ENCODE results near the gene KRTAP12-1.

KRTAP12-1 gene, protein sequence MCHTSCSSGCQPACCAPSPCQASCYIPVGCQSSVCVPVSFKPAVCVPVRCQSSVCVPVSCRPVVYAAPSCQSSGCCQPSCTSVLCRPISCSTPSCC

DNA sequence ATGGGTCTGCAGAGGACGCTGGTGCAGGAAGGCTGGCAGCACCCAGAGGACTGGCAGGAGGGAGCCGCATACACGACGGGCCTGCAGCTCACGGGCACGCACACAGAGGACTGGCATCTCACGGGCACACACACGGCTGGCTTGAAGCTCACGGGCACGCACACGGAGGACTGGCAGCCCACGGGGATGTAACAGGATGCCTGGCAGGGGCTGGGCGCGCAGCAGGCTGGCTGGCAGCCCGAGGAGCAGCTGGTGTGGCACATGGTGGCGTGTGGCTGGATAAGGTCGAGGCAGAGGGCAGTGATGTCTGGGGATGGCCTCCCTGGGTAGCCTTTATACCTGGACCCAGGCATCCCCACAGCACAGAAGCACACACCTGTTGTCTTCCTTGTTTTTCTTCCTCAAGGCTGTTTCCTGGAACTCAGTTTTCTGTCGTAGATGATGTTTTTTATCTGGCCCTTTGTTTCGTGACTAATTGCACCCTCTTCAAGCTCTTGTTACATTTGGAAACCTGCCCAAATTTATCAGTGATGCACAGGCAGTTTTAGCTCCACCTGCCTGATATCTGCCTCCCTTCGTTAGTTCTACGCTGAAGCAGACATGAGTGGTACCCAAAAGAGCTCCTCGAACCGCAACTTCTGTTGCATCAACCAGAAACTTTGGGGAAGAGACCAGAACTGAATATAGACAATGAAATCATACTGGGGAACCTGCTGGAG, at the start of gene KRTAP12-1:
KRTAP12-1 (minus strand) TSS at position 303 of the 719 bp plus-strand sequence; CDS start at position 263, 40 bp downstream.
- DNase-seq (ENCODE audit: low read depth in 2 of 2): no peak

DNA sequence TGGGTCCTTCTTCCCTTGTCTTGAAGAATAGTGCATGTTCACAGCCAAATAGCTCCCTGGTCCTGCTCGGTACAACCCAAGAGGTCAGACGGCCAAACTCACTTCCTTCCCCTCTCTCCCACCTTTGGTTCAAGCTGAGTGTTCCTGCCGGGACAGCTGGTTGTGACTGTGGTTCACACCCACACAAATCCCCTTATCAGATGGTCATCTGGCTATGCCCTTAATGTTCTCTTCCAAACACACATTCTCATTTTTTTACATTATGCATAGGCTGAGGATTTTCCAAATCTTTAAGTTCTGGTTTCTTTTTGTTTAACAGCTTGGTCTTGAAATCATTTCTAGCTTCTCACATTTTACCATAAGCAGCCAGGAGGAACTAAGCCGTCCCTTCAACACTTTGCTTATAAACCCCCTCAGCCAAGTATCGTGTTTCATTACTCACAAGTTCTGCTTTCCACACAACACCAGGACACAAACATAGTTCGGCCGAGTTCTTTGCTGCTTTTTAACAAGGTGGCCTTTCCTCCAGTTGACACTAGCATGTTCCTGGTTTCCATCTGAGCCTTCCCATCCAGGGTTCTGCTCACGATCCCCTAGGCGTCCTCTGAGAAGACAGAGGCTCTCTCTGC, 49.1 kb upstream of the KRTAP12-1 start:
- no peak for DNase-seq (ENCODE audit: low read depth in 2 of 2)

DNA sequence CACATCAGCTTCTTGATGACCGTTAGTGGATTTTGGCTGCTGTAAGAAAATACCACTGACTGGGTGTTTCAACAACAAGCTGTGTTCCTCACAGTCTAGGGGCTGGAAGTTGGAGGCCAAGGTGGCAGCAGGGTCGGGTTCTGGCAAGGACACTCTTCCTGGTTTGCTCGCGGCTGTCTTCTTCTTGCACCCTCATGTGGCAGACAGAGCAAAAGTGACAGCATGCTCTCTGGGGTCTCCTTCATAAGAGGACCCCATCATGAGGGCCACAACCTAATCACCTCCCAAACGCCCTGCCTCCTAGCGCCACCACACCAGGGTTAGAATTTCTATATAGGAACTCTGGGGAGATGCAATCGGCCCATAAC, 48.0 kb upstream of the KRTAP12-1 start:
- no peak for DNase-seq (ENCODE audit: low read depth in 2 of 2)

DNA sequence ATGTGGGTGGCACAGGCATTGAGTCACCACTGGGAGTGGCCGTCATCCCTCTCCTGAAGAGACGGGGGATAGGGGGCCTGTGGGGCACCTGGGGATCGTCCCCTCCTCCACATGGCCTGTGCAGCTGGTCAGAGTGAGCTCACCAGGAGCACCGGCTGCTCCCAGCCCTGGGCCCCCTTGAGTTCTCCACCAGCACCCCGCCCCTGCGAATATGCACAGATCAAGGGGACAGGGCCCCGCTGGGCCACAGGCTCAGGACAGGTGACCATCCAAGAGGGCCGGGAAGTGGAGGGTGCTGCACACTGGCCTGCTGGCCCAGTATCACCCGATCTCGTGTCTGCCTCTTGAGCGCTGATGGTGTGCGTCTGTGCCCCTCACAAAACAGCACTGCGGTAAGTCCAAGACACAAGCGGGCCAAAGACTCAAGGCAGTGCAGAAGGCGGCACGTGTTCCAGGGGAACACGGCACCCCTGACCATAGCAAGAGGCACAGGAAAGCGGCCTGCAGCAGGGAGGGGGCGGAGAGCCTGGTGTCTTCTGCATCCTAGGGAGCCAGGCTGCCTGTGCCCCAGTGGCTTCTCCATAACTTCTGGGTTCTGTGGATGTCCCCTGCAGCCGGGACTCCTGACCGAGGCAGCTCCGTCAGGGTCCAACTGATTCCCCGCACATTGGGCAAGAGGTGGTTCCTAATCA, 47.5 kb upstream of the KRTAP12-1 start:
- DNase-seq (ENCODE audit: low read depth in 2 of 2): no peak

DNA sequence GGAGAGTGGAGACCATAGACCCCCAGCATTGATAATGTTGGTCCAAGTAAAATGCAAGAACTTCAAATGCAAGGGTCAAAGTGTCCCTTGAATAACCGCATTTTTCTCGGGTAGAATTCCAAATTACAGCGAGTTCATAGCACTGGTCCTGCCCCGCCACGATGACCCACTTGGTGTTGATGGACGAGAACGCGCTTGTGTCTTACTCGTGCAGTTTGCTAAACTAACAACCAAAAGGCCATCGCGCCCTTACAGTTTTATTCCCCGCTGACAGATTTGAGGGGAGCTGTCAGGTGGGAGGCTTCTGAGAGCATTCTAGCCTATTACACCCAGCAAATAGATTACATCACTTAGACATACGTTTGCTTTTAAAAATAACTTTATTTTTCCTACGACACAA, 46.8 kb upstream of the KRTAP12-1 start:
- no peak for DNase-seq (ENCODE audit: low read depth in 2 of 2)

DNA sequence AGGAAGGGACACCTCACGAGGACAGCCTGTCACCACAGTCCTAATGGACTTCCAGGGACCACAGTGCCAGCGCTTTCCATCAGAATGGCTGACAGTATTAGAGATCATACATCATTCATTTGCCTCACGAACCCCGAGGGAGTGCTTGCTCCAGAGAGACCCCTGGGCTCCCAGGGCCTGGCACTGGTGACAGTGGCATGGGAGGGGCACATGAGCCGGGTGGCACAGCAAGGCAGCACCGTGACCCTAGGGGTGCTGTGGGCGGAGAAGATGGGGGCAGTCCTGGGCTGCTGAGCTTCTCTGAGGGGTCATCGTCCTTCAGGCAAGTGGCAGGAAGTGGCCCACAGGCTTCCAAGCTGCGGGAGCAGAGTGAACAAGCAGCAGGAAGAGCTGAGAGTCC, 45.8 kb upstream of the KRTAP12-1 start:
- no peak for DNase-seq (ENCODE audit: low read depth in 2 of 2)

DNA sequence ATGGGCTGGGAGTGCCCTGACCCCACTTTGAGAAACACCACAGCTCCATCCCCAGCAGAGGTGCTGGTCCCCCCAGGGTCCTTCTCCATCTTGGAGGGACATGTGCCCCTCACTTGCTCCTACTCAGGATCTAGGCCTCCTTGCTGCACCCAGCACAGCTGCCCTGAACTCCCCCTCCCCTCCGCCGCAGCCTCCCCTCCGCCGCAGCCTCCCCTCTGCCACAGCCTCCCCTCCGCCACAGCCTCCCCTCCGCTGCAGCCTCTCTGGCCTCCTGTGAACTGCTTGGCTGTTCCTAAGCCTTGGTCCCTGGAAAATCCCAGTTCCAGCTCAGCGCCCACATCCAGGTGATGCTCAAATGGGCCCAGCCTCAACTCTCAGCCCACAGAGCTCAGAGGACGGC, 45.4 kb upstream of the KRTAP12-1 start:
- DNase-seq (ENCODE audit: low read depth in 2 of 2): no peak

DNA sequence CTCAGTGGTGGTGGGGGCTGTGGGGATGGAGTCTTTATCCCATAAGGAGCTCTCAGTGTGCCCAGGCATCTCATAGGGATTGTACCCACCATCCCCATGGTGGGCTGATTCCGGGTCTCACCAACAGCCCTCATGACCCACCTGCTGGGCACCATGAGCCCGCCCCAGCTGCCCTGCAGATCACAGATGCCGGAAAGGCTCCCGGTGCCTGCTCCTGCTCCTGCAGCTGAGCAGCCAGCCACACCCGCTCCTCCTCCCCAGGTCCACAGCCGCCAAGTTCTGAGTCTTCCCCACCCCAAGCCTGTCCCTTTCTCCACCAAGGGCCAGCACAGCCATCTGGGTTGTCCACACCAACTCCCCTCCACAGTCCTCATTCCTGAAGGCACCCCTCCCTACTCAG, 44.9 kb upstream of the KRTAP12-1 start:
- DNase-seq (ENCODE audit: low read depth in 2 of 2): no peak

DNA sequence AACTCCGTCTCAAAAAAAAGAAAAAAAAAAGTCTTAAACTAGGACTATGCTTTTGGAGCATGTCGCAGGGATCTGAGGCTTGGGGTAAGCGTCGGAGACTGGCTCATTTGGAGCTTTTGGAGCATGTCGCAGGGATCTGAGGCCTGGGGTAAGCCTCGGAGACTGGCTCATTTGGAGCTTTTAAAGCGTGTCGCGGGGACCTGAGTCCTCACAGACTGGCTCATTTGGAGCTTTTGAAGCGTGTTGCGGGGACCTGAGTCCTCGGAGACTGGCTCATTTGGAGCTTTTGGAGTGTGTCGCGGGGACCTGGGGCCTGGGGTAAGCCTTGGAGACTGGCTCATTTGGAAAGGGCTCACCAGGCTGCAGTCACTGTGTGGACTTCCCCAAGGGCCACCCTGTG, 43.0 kb upstream of the KRTAP12-1 start:
- no peak for DNase-seq (ENCODE audit: low read depth in 2 of 2)

DNA sequence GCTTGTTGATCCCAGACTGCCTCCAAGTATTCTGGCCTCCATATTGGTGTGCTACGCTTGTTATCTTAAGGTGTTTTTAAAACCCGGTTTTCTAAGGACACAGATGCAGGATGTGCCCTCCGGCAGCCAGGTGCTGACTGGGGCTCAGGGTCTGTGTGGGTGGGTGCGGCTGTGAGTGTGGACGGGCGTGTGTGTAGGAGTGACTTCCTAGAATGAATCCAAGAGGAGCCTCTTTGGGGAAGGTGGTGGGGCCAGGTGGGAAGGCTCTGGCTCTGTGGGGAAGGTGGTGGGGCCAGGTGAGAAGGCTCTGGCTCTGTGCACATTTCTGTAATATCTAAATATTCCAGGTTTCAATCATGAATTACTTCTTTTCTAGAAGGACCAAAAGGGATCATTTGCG, 42.2 kb upstream of the KRTAP12-1 start:
- DNase-seq (ENCODE audit: low read depth in 2 of 2): no peak

DNA sequence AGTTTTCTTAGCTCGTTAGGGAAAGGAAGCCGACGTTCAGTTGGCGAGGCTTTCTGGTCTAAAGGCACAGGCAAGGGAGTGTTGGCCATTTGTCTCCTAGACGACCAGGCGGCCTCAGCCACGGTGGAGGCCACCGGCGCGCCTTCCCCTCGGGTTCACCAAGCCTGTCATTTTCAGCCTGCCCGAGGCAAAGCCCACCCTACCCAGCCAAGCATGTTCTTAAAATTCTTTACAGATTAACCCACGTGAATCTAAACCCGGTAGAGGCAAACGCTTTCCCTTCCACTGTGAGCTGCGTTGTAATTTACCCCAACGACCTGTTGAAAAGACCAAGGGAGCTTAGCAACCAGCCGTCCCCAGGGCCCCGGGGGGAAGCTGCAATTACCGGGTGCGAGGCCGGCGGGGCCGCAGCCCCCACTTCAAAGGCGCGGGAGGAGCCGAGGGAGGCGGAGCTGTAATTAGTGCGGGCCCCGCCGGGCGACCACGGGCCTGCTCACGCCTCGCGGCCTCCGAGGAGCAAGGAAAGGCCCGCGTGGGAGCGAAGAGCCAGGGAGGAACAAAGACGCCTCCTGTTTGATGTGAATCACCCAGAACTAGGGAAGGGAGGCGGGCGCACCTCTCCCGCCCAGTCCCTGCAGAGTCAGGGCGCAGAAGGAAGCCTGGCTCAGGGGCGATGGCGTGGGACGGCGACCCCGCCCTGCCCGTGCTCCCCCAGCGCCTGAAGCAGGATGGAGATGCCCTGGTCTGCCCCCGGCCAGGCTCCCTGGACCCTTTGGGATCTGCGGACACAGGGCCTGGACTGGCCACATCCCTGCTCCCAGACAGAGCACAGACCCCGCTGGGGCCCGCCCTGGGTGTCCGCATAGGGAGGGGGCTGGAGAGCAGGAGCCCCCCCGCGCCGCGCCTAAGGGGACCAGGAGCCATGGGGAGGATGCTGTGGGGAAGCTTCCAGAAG, 41.5 kb upstream of the KRTAP12-1 start:
- no peak for DNase-seq (ENCODE audit: low read depth in 2 of 2)

DNA sequence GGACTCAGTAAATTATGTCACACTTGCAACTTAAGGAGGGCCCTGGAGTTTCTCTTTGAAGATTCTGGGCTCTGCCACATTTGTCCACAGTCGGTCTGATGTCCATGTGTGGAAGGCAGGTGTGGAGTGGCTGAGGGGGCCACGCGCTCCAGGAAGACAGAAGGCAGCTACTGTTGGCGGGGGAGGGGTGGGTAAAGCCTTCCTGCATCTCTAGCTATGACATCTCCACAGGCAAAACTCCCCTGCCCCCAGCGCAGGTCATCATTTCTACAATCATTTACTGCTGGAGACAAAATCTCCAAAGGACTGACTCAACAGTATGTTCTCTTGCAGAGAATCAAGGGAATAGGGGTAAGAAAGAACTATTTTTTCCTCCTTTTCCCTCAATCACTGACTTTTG, 40.8 kb upstream of the KRTAP12-1 start:
- DNase-seq (ENCODE audit: low read depth in 2 of 2): no peak

DNA sequence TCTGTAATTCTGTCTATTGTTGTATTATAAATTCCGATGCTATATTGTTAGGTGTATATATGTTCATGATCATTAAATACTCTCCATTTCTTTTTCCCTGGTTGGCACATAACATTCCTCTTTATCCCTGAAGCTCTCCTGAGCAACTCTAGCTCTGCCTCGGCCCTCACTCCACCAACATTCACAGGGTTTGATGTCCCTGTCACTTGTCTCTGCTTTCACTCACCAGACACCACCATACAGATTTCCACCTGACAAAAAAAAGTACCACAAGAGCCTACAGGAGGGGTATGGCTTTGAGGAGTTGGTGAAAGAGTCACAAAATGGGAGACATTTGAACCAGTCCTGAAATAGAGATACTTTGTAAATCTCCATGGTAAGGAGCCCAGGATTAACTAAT, 38.2 kb upstream of the KRTAP12-1 start:
- DNase-seq (ENCODE audit: low read depth in 2 of 2): no peak

DNA sequence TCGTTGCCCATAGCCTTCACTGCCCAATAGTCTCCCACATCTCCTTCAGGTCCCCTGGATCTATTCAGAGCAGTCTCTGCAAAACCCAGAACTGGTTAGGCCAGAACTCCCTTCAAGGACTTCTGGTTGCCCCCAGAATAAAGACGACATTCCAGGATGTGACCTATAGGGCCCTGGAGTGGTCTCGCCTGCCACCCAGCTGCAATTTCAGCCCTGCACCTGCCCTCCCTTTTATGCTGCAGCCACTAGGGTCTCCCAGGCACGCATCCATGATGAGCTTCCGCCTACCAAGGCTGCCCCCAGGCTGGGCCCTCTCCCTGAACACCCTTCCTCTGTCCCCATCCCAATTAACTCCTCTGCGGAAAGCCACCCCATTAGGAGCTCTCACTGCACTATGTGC, 36.6 kb upstream of the KRTAP12-1 start:
- DNase-seq (ENCODE audit: low read depth in 2 of 2): no peak

DNA sequence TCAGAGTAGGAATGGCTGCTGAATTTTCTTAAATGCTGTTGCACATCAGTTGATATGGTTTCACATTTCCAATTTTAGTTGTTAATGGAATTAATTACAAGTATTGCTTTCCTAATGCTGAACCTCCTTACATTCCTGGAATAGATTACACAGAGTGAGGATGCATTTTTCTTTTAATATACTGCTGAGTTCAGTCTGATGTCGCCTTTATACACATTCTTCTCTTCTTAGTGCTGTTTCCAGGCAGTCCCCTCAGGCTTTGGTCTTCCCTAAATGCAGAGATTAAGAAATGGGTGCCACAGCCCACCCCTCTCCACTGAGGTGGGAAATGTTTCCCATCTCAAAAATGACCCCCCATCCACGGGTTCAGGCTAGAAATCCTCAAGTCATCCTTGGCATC, 36.1 kb upstream of the KRTAP12-1 start:
- DNase-seq (ENCODE audit: low read depth in 2 of 2): no peak

DNA sequence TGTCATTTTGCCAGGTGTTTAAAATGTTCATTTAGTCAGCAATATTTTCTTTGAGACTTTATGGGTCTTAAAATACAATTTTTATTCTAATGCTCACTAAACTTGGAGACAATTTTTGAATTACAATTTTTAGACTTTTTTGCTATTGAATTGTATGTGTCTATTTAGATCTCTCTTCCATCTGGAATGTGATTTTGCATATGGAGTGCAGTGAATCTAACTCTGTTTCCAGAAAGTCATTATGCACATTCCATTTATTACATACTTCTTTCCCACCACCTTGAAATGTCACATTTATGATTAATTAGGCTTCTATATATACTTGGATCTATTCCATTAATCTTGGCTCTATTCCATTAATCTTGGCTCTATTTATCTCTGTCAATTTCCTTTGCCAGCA, 35.0 kb upstream of the KRTAP12-1 start:
- no peak for DNase-seq (ENCODE audit: low read depth in 2 of 2)

DNA sequence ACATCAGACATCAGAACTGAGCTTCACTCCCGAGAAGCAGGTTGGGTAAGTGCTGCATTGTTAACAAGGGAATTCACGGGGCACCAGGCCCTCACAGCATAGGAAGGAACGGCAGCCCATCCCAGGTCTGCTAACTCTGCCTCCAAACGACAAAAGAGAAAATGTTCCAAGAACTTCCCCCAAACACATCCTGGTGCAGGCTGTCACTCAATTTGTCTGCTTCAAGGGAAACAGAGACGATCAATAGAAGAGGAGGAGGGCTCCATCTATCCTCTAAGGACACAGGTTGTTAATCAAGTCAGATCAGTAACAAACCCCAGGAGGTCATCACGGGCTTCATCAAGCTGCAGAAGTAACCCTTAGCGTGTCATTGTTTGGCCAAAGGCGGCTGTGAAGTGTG, 32.9 kb upstream of the KRTAP12-1 start:
- no peak for DNase-seq (ENCODE audit: low read depth in 2 of 2)

DNA sequence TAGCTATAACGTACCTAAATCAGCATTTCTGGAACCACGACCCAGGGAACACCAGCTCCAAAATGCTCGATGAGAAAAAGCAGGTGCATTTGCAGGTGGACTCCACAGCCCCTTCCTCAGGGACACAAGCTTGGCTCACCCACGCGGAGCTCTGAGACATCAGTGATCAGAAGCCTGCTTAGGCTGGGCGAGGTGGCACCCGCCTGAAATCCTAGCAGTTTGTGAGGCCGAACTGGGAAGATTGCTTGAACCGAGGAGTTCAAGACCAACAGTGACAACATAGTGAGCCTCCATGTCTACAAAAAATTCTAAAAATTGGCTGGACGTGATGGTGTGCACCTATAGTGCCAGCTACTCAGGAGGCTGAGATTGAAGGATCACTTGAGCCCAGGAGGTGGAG, 31.9 kb upstream of the KRTAP12-1 start:
- no peak for DNase-seq (ENCODE audit: low read depth in 2 of 2)

DNA sequence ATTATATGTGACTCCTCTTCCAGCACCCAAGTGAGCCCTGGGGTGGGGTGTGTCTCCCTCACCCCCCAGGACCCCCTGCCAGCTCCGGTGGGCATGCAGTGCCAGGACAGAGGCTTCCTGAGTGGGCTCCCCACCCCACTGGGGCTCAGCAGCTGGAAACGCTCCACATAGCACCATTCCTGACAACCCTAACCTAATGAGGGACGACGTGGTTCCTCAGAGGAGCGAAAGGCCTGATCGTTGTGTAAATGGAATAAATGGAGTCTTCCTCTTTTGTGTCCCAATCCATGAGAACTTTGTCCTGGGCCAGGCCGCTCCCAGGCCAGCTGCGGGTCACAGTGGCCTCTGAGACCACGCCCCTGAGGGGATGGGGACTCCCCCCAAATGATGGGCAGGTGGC, 31.2 kb upstream of the KRTAP12-1 start:
- DNase-seq (ENCODE audit: low read depth in 2 of 2): no peak

DNA sequence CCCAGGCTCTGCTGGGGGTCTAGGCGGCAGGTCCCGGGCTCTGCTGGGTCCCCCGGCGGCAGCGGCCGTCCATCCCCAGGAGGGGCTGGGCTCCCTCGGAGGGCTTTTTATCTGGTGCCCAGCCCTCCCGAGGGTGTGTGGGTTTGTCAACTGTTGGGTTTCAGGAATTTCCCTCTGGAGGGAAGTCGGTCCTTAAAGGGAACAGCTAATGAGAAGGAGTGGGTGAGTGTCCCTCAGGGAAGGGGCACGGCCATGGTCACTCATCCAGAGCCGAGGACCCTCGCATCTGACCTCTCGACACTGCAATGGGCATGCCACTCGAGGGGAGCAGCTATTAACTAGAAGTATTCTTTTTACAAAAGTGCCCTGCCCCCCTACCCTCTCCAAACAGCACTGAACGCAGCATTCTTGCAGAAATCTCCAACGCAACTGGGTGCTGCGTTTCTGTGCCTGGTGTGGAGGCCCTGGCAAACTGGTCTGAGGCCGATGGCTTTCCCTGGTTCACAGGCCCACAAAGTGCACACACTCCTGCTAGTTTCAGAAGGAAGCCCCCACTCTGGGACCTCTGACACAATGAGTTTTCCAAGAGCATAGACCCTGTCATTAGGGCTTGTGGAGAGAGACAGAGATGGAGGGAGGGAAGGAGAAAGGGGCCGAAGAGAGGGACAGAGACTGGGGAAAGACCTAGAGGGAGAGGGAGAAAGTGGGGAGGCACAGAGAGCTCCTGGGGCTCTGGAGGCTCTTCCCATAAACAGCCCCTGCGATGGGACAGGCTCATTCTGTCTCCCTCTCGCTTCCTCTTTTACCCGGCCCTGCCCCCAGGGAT, 30.5 kb upstream of the KRTAP12-1 start:
- no peak for DNase-seq (ENCODE audit: low read depth in 2 of 2)

Data from stimulated activated CD4-positive, alpha-beta T cell treated with anti-CD3 and anti-CD28 coated beads, Interleukin-15, amount 100 ng/mL, for 48 hours (primary cell).